Measurements from ENCODE around the gene MISP3. TPM values are rescaled to one million over a fixed set of nuclear protein-coding genes. Genes with fewer than 3 reads are reported as not detected.

Gene MISP3
- total and polyA plus RNA-seq, 9 of the 15 experiments (the other 6 are each of a cell fraction or from before 2014, with no cell fraction given): 0.25 to 5.6 (median 1.6) TPM

- TF ChIP-seq REST (IDR thresholded peaks at IDR 0.05; ENCODE audit: borderline replicate concordance) (no peak), REST (CRISPR knock-in tag; IDR thresholded peaks at IDR 0.05; ENCODE audit: low read depth) (no peak), ZNF655 (CRISPR knock-in tag; IDR thresholded peaks at IDR 0.05) (no peak), ZNF212 (CRISPR knock-in tag; IDR thresholded peaks at IDR 0.05) (no peak), ZNF699 (CRISPR knock-in tag; IDR thresholded peaks at IDR 0.05; ENCODE audit: insufficient replicate concordance) (no peak), GATAD2A (IDR thresholded peaks at IDR 0.05) (no peak), IRF2 (CRISPR knock-in tag; IDR thresholded peaks at IDR 0.05) (no peak), NR1H2 (CRISPR knock-in tag; IDR thresholded peaks at IDR 0.05) (no peak), CCNT2 (IDR thresholded peaks at IDR 0.05; ENCODE audit: borderline replicate concordance, extremely low read depth, insufficient read length, low read depth, low read length) (peak; percentile 45), HEY1 (CRISPR knock-in tag; IDR thresholded peaks at IDR 0.05; ENCODE audit: borderline replicate concordance) (no peak), AFF1 (IDR thresholded peaks at IDR 0.05; ENCODE audit: low read depth in 1 of 2, partially characterized antibody in 2 of 2) (peak in 1 of 2 experiments; percentile 91), PKNOX1 (IDR thresholded peaks at IDR 0.05) (peak; percentile 78)
These were observed 8.6 kb downstream of the MISP3 start (continued) for GRCh38 chr19:14080887-14081796.
